Keratinocyte (primary cell): ENCODE data around the gene A1BG. TPM values are rescaled to one million over a fixed set of nuclear protein-coding genes. Genes with fewer than 3 reads are reported as not detected.

Source experiments
- DNase-seq: peaks from one replicate; pipeline ENCODE4 v3.0.0-alpha.2; 2011; ENCODE audit warnings: low read depth, missing footprints, low spot score
- FAIRE-seq: peaks from 2 replicates; lab custom pipeline; 2011; peaks lifted over from hg19 to GRCh38; lab: Jason Lieb, UNC
- H2AFZ ChIP-seq: 2 replicates; pipeline ENCODE4 v1.6.0; 2012; ENCODE audit warnings: low read length, control low read depth, inconsistent platforms; ENCODE audit not compliant: control insufficient read depth
- H3K27ac ChIP-seq: 2 replicates; pipeline ENCODE4 v1.5.1; 2011; ENCODE audit warnings: low read length; ENCODE audit not compliant: control insufficient read depth, insufficient read depth
- H3K27me3 ChIP-seq: 3 replicates; pipeline ENCODE4 v1.6.0; 2011; ENCODE audit warnings: low read length; ENCODE audit not compliant: control insufficient read depth, insufficient read depth; ENCODE audit errors: extremely low read depth
- H3K36me3 ChIP-seq, 2 experiments: 2 replicates in 1 of 2; 3 replicates in 1 of 2; pipeline ENCODE4 v1.5.1; 2011; ENCODE audit warnings: low read length in 2 of 2, mild to moderate bottlenecking in 1 of 2; ENCODE audit not compliant: control insufficient read depth in 2 of 2, insufficient read depth in 2 of 2; ENCODE audit errors: extremely low read depth in 1 of 2
- H3K4me1 ChIP-seq: 3 replicates; pipeline ENCODE4 v1.5.1; 2011; ENCODE audit warnings: low read length; ENCODE audit not compliant: control insufficient read depth, insufficient read depth; ENCODE audit errors: extremely low read depth
- H3K4me2 ChIP-seq: 3 replicates; pipeline ENCODE4 v1.6.0; 2011; ENCODE audit warnings: low read depth, low read length; ENCODE audit not compliant: control insufficient read depth, insufficient read depth; ENCODE audit errors: extremely low read depth
- H3K4me3 ChIP-seq, 3 experiments: fragments of 200-600 bp in 1 of 3; sonication (generic) in 1 of 3; 2 replicates in 2 of 3; 3 replicates in 1 of 3; pipeline ENCODE4 v1.5.1; 2011 to 2016; ENCODE audit warnings: low read length in 3 of 3, mild to moderate bottlenecking in 3 of 3, control low read depth in 2 of 3, inconsistent platforms in 1 of 3, low read depth in 1 of 3, mixed read lengths in 1 of 3, mixed run types in 1 of 3, moderate library complexity in 1 of 3; ENCODE audit not compliant: control insufficient read depth in 2 of 3, insufficient read depth in 2 of 3; ENCODE audit errors: extremely low read depth in 1 of 3
- H3K79me2 ChIP-seq: 2 replicates; pipeline ENCODE4 v1.6.0; 2012; ENCODE audit warnings: low read length; ENCODE audit not compliant: control insufficient read depth, insufficient read depth
- H3K9ac ChIP-seq: 3 replicates; pipeline ENCODE4 v1.6.0; 2011; ENCODE audit warnings: low read length; ENCODE audit not compliant: control insufficient read depth, insufficient read depth; ENCODE audit errors: extremely low read depth
- H3K9me1 ChIP-seq: 3 replicates; pipeline ENCODE4 v1.6.0; 2011; ENCODE audit warnings: low read length; ENCODE audit not compliant: control insufficient read depth, insufficient read depth; ENCODE audit errors: extremely low read depth
- H3K9me3 ChIP-seq: 2 replicates; pipeline ENCODE4 v1.5.1; 2012; ENCODE audit warnings: low read depth, low read length; ENCODE audit not compliant: control insufficient read depth
- H4K20me1 ChIP-seq: 3 replicates; pipeline ENCODE4 v1.6.0; 2011; ENCODE audit warnings: low read length; ENCODE audit not compliant: control insufficient read depth, insufficient read depth; ENCODE audit errors: extremely low read depth
- CTCF ChIP-seq, 3 experiments: IDR thresholded peaks in 1 of 3; conservative IDR thresholded peaks in 1 of 3; optimal IDR thresholded peaks in 1 of 3; 2 replicates in 2 of 3; 3 replicates in 1 of 3; pipeline versions ENCODE3 to v1.5.1; 2011; ENCODE audit warnings: low read length in 3 of 3, mild to moderate bottlenecking in 3 of 3, moderate library complexity in 2 of 3, control low read depth in 1 of 3, inconsistent platforms in 1 of 3; ENCODE audit not compliant: insufficient read depth in 2 of 3; ENCODE audit errors: extremely low read depth in 1 of 3
- EZH2 ChIP-seq: IDR thresholded peaks from one replicate; pipeline ENCODE4 v1.6.1; 2012; ENCODE audit warnings: inconsistent platforms, mild to moderate bottlenecking, low read length, moderate library complexity
- dilution Hi-C: fragments of 300-500 bp; cut with MboI; formaldehyde crosslinking; loops from one replicate; pipeline ENCODE4 v1.7.0; 2020; ENCODE audit warnings: low sequenced_read_pairs; ENCODE audit not compliant: extremely low pct_ligation_motif_present
- polyA plus RNA-seq, 5 experiments: library from polyadenylated mRNA; depleted of rRNA in 3 of 5; stranded (reverse) in 3 of 5; stranded (forward) in 1 of 5; unstranded in 1 of 5; fragments of >200 nt; gene quantifications; 1 replicate in 1 of 5; 2 replicates in 3 of 5; 3 replicates in 1 of 5; pipeline versions ENCODE4 v1.2.1 to v1.2.3, GENCODE V29; 2011 to 2012; ENCODE audit warnings: missing spikeins in 2 of 5, low read depth in 1 of 5, low replicate concordance in 1 of 5

A1BG gene
- polyA plus RNA-seq, 1 donor (not counting 4 experiments of a cell fraction or from before 2014, with no cell fraction given) = 1.4 TPM

- DNase-seq (no peak), FAIRE-seq (no peak)
- no peaks in the 10 kb centered on the region for H3K79me2 ChIP-seq
- no peak overlapping the region for H2AFZ ChIP-seq
- dilution Hi-C loops = no loop called here
- no peak overlapping the region for H3K27ac ChIP-seq
- H3K27me3 ChIP-seq = no peaks in the 10 kb centered on the region
- no peak overlapping the region for H3K9ac ChIP-seq
- H3K9me1 ChIP-seq = no peaks in the 10 kb centered on the region
- H3K4me3 ChIP-seq = no peak overlapping the region
- H4K20me1 ChIP-seq = no peaks in the 10 kb centered on the region
- H3K4me1 ChIP-seq = no peaks in the 10 kb centered on the region
- no peak overlapping the region for H3K4me2 ChIP-seq
- H3K9me3 ChIP-seq = peaks cover 9% of the 10 kb centered on the region
- peaks cover 12 to 18% of the 10 kb centered on the region in 2 experiments for H3K36me3 ChIP-seq
- TF ChIP-seq EZH2 (no peak), CTCF (optimal IDR thresholded peaks at IDR 0.05 in 1 of 3, IDR thresholded peaks at IDR 0.05 in 1 of 3, conservative IDR thresholded peaks at IDR 0.05 in 1 of 3; ENCODE audit: extremely low read depth in 1 of 3, insufficient read depth in 2 of 3, low read length in 3 of 3) (no peak)
Measured at GRCh38 chr19:58338825-58339558, 14.3 kb downstream of the A1BG start.

DNA sequence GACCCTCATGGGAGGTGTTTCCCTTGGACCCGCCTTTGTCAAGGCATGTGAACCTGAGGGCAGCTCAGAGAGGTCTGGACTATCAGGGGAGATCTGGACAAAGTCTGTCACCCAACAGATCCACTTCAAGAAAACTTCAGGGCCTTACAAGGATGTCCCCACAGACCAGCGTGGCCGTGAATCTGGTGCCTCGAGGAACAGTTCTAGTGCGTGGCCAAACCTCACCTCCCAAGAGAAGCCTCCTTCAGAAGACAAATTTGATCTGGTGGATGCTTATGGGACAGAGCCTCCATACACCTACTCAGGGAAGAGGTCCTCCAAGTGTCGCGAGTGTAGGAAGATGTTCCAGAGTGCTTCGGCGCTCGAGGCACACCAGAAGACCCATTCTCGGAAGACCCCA, 15.0 kb downstream of the A1BG start:
- Histone ChIP-seq H3K9ac (no peak overlapping the region), H3K79me2 (no peaks in the 10 kb centered on the region), H3K27me3 (no peaks in the 10 kb centered on the region), H3K36me3 (peaks cover 12 to 18% of the 10 kb centered on the region in 2 experiments), H3K9me3 (peaks cover 9% of the 10 kb centered on the region), H3K4me2 (no peak overlapping the region), H2AFZ (no peak overlapping the region), H3K27ac (no peak overlapping the region), H3K4me3 (no peak overlapping the region), H3K9me1 (no peaks in the 10 kb centered on the region), H4K20me1 (no peaks in the 10 kb centered on the region), H3K4me1 (no peaks in the 10 kb centered on the region)
- dilution Hi-C loops = no loop called here
- TF ChIP-seq EZH2 = no peak
- TF ChIP-seq CTCF (optimal IDR thresholded peaks at IDR 0.05 in 1 of 3, IDR thresholded peaks at IDR 0.05 in 1 of 3, conservative IDR thresholded peaks at IDR 0.05 in 1 of 3; ENCODE audit: extremely low read depth in 1 of 3, insufficient read depth in 2 of 3, low read length in 3 of 3) = no peak
- no peak for FAIRE-seq
- DNase-seq = no peak
